ENCODE data around the gene TAS2R10.
"Not testable (repeated sequence)": the region's sequence is repeated elsewhere in the genome, so short reads cannot be mapped to it uniquely, and the experiment has no call there.

DNA sequence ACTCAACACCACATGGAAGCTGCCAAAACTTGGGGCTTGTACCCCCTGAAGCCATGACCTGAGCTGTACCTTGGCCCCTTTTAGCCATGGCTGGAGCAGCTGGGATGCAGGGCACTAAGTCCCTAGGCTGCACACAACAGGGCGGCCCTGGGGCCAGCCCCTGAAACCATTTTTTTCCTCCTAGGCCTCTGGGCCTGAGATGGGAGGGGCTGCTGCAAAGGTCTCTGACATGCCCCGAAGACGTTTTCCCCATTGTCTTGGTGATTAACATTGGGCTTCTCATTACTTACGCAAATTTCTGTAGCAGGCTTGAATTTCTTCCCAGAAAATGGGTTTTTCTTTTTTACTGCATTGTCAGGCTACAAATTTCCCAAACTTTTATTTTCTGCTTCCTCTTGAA lies 34.4 kb downstream of the TAS2R10 start:
- TF ChIP-seq, protein P1, sequence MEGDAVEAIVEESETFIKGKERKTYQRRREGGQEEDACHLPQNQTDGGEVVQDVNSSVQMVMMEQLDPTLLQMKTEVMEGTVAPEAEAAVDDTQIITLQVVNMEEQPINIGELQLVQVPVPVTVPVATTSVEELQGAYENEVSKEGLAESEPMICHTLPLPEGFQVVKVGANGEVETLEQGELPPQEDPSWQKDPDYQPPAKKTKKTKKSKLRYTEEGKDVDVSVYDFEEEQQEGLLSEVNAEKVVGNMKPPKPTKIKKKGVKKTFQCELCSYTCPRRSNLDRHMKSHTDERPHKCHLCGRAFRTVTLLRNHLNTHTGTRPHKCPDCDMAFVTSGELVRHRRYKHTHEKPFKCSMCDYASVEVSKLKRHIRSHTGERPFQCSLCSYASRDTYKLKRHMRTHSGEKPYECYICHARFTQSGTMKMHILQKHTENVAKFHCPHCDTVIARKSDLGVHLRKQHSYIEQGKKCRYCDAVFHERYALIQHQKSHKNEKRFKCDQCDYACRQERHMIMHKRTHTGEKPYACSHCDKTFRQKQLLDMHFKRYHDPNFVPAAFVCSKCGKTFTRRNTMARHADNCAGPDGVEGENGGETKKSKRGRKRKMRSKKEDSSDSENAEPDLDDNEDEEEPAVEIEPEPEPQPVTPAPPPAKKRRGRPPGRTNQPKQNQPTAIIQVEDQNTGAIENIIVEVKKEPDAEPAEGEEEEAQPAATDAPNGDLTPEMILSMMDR (IDR thresholded peaks at IDR 0.05): not testable (repeated sequence)
- TF ChIP-seq EZH2 (IDR thresholded peaks at IDR 0.05; ENCODE audit: borderline replicate concordance, insufficient read depth, low read depth, low read length, poor library complexity, severe bottlenecking): not testable (repeated sequence)

All from B cell (primary cell).